Hepatocyte (in vitro differentiated cells): ENCODE data around the gene GAL. TPM values are rescaled to one million over a fixed set of nuclear protein-coding genes. Genes with fewer than 3 reads are reported as not detected.

Source experiments
- DNase-seq: peaks from one replicate; pipeline ENCODE4 v3.0.0-alpha.2; 2016; ENCODE audit warnings: low spot score
- H2AFZ ChIP-seq: fragments of 200-600 bp; sonication (generic); 2 replicates; pipeline ENCODE4 v1.6.0; 2016; ENCODE audit warnings: antibody characterized with exemption, mild to moderate bottlenecking
- H3K27ac ChIP-seq: fragments of 200-600 bp; sonication (generic); 2 replicates; pipeline ENCODE4 v1.5.1; 2016; ENCODE audit warnings: mild to moderate bottlenecking
- H3K27me3 ChIP-seq: fragments of 200-600 bp; sonication (generic); 2 replicates; pipeline ENCODE4 v1.6.1; 2016
- H3K36me3 ChIP-seq: fragments of 200-600 bp; sonication (generic); replicated peaks from 2 replicates; pipeline ENCODE4 v1.5.1; 2016; ENCODE audit warnings: low read depth; ENCODE audit not compliant: insufficient read depth
- H3K4me1 ChIP-seq: fragments of 200-600 bp; sonication (generic); 2 replicates; pipeline ENCODE4 v1.5.1; 2016; ENCODE audit warnings: mild to moderate bottlenecking, moderate library complexity; ENCODE audit not compliant: insufficient read depth
- H3K4me2 ChIP-seq: fragments of 200-600 bp; sonication (generic); 2 replicates; pipeline ENCODE4 v1.6.0; 2016
- H3K4me3 ChIP-seq: fragments of 200-600 bp; sonication (generic); 2 replicates; pipeline ENCODE4 v1.5.1; 2016; ENCODE audit warnings: mild to moderate bottlenecking
- H3K79me2 ChIP-seq: fragments of 200-600 bp; sonication (generic); 2 replicates; pipeline ENCODE4 v1.6.0; 2017; ENCODE audit warnings: mild to moderate bottlenecking
- H3K9me2 ChIP-seq: fragments of 200-600 bp; sonication (generic); replicated peaks from 2 replicates; pipeline ENCODE4 v1.6.0; 2017; ENCODE audit warnings: mild to moderate bottlenecking; ENCODE audit not compliant: insufficient read depth
- H3K9me3 ChIP-seq: fragments of 200-600 bp; sonication (generic); 2 replicates; pipeline ENCODE4 v1.5.1; 2016; ENCODE audit warnings: low read depth, mild to moderate bottlenecking
- H4K20me1 ChIP-seq: fragments of 200-600 bp; sonication (generic); 2 replicates; pipeline ENCODE4 v1.6.0; 2016; ENCODE audit warnings: mild to moderate bottlenecking; ENCODE audit not compliant: insufficient read depth, poor library complexity, severe bottlenecking
- CTCF ChIP-seq: fragments of 200-600 bp; sonication (generic); IDR thresholded peaks from 2 replicates; pipeline ENCODE4 v1.5.1; 2016; ENCODE audit warnings: antibody characterized with exemption, mild to moderate bottlenecking; ENCODE audit not compliant: poor library complexity
- EZH2 ChIP-seq: fragments of 200-600 bp; sonication (generic); IDR thresholded peaks from 2 replicates; pipeline ENCODE4 v1.6.1; 2016; ENCODE audit warnings: antibody characterized with exemption, mild to moderate bottlenecking, borderline replicate concordance
- EZH2phosphoT487 ChIP-seq: fragments of 200-600 bp; sonication (generic); IDR thresholded peaks from one replicate; pipeline ENCODE4 v1.6.1; 2018; ENCODE audit warnings: antibody characterized with exemption, mild to moderate bottlenecking, low read depth, moderate library complexity; ENCODE audit not compliant: unreplicated experiment, severe bottlenecking
- WGBS: methylation state at CpG from one replicate; pipeline ENCODE4 v1.1.6; 2016; ENCODE audit warnings: low lambda C conversion rate; ENCODE audit errors: missing lambda C conversion rate; 5-methylcytosine and 5-hydroxymethylcytosine counted together
- polyA plus RNA-seq: library from polyadenylated mRNA; unstranded; fragments of >200 nt; fragmentation: Nextera tagmentation; extraction: Ambion mirVana; gene quantifications from 2 replicates; pipeline ENCODE4 v1.2.1, GENCODE V29; 2016
- total RNA-seq: library from RNA; depleted of rRNA; stranded (reverse); fragments of >200 nt; gene quantifications from 2 replicates; pipeline ENCODE4 v1.2.3, GENCODE V29; 2014

Gene GAL
- total and polyA plus RNA-seq, 2 experiments from 2014 or later: 1.7 to 15.3 TPM

- H3K27me3 ChIP-seq: peaks cover 5% of the 10 kb centered on the region
- 93% methylated on average over 12 of the region's 12 CpGs for WGBS
- no peak overlapping the region for H3K4me2 ChIP-seq
- H3K4me1 ChIP-seq: no peaks in the 10 kb centered on the region
- no peaks in the 10 kb centered on the region for H3K79me2 ChIP-seq
- no peaks in the 10 kb centered on the region for H3K9me3 ChIP-seq
- no peaks in the 10 kb centered on the region for H4K20me1 ChIP-seq
- H3K4me3 ChIP-seq: no peak overlapping the region
- no peak for DNase-seq
- H3K27ac ChIP-seq: no peak overlapping the region
- H3K36me3 ChIP-seq: no peaks in the 10 kb centered on the region
- no peaks in the 10 kb centered on the region for H3K9me2 ChIP-seq
- H2AFZ ChIP-seq: no peak overlapping the region
- no peak for TF ChIP-seq CTCF
- TF ChIP-seq EZH2: no peak
- TF ChIP-seq EZH2phosphoT487: no peak
Observed at GRCh38 chr11:68709062-68709461, 24.7 kb downstream of the GAL start.

DNA sequence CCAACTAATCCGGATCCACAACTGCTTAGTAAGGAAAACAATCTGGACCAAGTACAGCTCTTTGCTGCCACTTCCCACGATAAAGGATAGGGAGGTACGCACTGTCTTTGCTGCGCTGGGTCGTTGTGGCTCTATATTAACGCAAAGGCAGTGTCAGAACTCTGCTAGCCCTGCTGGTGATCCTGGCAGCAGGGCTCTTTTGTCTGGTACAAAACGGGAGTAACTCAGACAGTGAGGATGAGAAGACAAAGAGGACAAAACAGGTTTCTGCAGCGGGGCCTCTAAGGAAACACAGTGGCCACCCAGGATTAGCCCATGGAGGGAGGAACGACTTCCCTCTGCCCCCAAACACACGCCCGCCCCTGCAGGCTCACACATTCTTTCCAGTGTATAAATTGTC lies 26.1 kb downstream of the GAL start:
- Histone ChIP-seq H3K9me3 (no peaks in the 10 kb centered on the region), H3K4me1 (no peaks in the 10 kb centered on the region), H4K20me1 (no peaks in the 10 kb centered on the region), H3K4me2 (no peak overlapping the region), H3K27me3 (peaks cover 3% of the 10 kb centered on the region), H3K9me2 (no peaks in the 10 kb centered on the region), H3K36me3 (no peaks in the 10 kb centered on the region), H2AFZ (no peak overlapping the region), H3K27ac (no peak overlapping the region), H3K79me2 (no peaks in the 10 kb centered on the region), H3K4me3 (no peak overlapping the region)
- DNase-seq: no peak
- WGBS: 74% methylated on average over 11 of the region's 11 CpGs
- no peak for TF ChIP-seq CTCF
- TF ChIP-seq EZH2phosphoT487: no peak

GRCh38 chr11:68711114-68711513 lies 26.8 kb downstream of the GAL start:
- no peak for DNase-seq
- 96% methylated on average over 8 of the region's 8 CpGs for WGBS

More at GRCh38 chr11:68711114-68711513, 26.8 kb downstream of the GAL start:
- H3K9me3 ChIP-seq: no peaks in the 10 kb centered on the region
- no peaks in the 10 kb centered on the region for H3K79me2 ChIP-seq
- H3K27me3 ChIP-seq: peaks cover 3% of the 10 kb centered on the region
- no peaks in the 10 kb centered on the region for H4K20me1 ChIP-seq
- no peaks in the 10 kb centered on the region for H3K36me3 ChIP-seq
- H3K9me2 ChIP-seq: no peaks in the 10 kb centered on the region
- no peak overlapping the region for H3K27ac ChIP-seq
- no peak overlapping the region for H2AFZ ChIP-seq
- TF ChIP-seq EZH2 (no peak), CTCF (no peak), EZH2phosphoT487 (no peak)
- H3K4me1 ChIP-seq: no peaks in the 10 kb centered on the region
- H3K4me3 ChIP-seq: no peak overlapping the region
- no peak overlapping the region for H3K4me2 ChIP-seq
